HG02763 (cell line): ENCODE data around the gene MTHFD2L.
"Not testable (repeated sequence)": the region's sequence is repeated elsewhere in the genome, so short reads cannot be mapped to it uniquely, and the experiment has no call there.

ENCODE experiments used
- ATAC-seq: cut with Tn5 transposase; IDR thresholded peaks from one replicate; pipeline ENCODE4 v1.9.1; 2021; ENCODE audit warnings: mild to moderate bottlenecking, moderate library complexity; ENCODE audit not compliant: unreplicated experiment

MTHFD2L gene

DNA sequence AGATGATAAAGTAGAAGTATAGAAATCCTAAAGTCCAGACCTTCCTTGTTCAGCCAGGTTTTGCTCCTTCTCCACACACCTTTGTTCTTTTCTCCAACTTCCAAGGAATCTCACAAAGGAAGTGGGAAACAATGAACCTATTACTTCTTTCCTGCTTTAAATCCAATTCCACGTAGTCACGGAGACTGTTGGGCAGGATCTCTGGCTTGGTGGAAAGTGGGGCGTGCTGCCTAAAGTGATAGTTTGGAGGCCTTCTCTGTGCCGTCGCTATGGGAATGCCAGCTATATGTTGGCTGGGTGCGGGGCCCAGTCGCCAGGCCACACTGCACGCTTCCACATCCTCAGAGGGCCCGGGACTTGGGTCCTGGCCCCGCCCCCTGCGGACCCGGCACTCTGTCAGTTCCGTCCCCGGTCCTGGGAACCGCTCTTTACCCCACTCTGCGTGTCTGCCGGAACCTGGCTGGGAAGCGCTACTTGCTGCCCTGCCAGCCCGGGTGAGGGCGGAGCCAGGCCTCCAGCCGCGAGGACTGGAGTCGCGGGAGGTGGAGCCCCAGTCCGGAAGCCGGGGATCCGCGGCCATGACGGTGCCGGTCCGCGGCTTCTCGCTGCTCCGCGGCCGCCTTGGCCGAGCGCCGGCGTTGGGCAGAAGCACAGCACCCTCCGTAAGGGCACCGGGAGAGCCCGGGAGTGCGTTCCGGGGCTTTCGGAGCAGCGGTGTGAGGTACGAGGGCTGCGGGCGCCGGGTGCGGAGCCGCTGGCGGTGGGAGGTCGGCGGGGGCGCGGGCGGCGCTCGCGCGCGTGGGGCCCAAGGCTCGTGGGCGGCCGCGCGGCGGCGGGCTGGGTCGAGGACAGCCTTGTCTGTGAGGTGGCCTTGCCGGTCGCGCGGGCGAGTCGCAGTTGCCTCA lies at the start of gene MTHFD2L:
MTHFD2L (plus strand) TSS at position 558 of the 905 bp plus-strand sequence; CDS start at position 579, 21 bp downstream.
- peak; percentile 99 for ATAC-seq

DNA sequence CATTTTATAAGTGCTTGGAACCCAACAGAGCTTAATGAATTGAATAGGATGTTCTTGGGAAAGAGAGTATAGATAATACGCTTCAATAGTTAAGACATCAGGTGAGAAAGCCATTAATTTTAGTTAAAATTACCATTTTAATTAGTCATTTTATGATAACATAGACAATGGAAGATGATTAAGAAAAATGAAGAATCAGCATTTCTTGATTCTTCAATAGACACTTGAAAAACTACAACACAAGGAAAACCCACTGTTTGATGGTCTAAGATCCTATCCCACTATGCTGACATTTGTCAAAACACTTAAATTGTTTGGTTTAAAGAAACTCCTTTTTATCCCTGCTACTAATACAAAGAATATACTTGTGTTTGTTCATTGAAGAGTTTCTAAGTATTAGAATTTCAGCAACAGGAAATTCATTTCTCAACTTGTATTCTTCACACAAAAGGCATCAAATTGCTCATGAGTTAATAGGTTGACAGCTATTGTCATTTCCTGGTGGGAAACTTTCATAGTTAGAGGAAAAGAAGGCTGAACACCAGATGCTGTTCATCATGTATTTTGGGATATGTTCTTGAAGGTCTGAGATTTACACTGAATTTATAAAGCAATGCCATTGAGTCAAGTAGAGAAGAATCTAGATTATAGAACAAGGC lies 49.3 kb upstream of the MTHFD2L start:
- no peak for ATAC-seq

DNA sequence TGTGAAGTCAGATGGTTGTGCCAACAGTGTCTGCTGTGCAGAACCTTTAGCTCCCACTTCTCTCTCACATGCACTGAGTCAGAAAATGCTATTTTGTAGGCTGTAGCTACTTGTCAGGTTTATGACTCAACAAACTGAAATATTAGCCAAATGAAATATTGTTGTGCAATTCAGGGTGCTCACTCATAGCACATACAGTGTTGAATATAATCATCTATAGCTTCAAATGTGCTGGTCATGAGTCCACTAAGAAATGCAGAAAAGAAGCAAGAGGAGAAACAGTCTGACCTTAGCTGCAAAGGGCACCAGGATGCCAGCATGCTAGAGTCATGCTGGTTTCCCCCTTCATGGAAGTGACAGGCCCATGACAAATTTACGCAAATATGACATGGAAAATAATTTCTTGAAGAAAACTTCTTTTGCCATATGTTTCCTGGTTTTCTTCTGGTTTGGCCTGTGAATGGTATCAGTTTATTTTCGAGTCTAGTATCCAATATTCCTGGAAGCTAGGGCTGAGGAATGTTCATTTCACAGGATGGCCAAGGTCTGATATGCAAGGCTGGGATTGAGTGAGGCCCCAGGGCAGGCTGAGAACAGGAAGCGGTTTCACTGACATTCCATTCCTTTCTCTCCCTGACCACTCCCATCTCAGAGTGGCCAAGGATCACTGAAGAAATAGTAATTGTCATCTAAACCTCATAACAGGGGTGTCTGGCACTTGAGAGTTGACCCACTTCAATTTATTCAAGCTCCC lies 48.6 kb upstream of the MTHFD2L start:
- ATAC-seq, result no peak

DNA sequence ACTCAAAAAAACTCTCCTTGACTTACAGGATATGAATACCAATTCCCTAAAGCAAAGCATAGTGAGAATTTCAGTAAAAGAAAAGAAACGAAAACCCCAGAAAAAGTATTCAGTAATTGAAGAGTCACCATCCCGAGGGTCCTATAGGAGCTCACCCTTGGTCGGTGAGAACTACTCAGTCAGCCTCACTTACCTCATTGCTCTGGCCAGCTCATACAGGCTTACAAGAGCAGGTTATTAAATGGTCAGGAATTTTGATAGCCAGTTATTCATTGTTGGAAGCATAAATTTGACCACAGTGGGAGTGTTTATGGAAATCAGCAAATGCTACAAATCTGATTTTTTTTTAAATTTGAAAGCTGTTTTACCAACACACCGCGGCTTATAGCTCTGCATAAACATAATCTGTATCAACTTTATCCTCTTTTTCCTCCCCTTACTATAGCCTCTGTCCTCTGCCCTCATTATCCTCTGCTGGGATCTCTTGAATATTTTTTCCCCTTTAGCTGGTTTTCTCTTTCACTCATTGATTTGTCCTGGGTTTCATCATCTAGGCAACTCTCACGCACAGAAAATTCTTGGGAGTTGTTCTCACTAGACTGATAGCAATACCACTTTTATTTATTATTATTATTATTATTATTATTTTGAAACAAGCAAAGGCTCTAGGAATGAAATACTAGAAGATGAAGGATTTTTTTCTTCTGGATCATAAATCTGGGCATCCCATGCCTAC lies 47.9 kb upstream of the MTHFD2L start:
- ATAC-seq, result no peak

DNA sequence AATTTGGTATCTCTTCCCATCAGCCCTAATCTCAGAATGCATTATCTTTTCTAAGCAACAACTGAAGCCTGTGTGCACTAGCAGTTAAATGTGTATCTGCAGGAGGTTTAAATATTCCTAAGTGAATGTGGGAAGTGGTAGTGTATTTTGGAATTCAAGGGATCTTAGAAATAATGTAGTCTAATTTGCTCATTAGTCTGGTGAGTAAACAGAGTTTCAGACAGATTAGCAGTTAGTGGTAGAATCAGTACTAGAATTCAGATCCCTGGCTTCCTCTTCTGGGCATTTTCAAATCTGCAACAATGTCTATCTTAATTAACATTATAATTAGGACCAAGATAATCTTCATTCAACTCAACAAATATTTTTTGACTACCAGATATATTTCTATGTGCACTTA lies 47.2 kb upstream of the MTHFD2L start:
- no peak for ATAC-seq

DNA sequence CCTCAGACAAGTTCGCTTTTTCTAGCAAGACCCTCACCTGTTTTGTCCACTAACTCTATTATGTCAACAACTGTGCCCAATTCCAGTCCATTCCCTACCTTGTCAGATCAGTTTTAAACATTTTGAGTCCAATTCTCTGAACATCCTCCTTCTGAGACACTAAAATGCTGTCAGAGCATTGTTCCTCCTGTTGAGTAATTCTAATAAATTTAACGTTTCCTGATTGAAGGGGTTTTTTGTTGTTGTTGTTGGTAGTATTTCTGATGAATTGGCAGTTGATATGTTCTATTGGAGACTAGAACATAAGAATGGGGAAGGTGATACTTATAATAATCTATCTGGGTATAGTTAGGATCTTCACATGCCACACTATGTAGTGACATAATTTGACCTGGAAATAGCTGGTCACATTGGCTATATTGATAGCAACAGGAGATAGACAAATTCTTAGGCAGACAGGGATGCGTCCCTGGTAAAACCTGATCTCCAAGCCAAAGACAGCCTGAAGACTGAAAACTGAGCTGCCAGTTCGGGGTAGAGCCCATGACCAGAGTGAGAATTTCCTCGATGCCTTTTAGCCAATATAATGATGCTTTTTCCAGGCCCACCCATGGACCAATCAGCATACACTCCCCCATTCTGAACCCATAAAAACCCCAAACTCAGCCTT lies 46.5 kb upstream of the MTHFD2L start:
- no peak for ATAC-seq

DNA sequence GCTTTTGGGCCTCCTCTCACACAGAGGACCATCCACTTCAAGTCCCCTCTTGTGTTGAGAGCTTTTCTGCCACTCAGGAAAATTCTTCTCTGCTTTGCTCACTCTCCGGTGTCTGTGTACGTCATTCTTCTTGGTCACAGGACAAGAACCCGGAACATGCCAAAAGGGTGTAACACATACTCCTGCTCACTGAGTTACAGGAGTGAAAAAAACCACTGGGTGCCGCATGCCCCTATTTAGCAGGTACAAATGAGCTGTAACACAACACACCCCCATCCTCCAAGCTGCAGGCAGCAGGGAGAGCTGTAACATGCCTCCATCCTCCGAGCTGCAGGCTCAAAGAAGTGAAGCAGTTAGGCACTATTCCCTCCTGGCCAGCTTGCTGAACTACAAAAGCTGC lies 45.9 kb upstream of the MTHFD2L start:
- ATAC-seq, result no peak

DNA sequence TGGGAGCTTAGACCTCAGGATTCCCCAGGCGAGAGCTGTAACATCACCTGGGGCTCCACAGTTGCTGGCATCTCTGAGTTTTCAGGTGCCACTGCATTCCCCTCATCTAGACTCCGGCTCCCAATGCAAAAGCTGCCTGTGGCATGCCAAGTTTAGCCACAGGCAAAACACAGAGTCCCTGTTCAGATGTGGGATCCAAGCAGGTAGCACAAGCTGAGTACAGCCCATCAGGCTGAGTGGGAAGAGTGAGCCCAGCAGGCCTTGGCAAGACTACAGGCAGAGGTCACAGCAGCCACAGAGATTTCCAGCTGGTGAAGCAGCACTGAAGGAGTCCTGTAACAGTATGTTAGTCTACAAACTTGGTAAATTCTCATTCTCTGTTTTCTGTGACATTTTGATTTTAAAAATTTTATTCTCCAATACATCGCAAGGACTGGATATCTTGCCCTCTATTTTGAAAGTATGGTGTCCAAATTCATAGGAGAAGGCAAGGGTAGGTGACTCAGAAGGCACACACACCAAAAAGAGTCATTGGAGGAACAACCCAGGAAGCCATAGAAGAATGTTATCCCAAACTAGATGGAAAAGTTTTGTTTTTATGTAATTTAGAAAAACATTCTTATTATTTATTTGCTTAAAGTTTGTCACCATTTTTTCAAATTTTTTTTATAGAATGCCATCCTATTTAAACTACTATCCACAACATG lies 45.4 kb upstream of the MTHFD2L start:
- no peak for ATAC-seq

DNA sequence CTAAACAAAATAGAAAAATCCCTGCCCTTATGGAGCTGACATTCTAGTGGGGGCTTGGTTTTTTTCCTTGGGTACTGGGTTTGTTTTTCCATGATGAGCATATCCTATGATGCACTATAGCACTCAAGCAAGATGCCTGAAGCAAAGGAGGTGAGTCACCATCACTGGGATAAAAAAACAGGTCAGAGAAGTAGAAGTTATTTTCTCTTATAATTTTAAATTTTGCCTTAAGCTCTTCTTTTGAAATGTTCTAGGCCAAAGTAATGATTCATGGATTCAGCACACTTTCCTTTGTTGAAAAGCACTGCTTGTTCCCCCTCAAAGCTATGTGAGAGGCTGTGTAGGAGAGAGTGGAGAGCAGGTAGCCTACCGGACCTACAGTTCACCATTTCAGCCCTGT lies 43.7 kb upstream of the MTHFD2L start:
- no peak for ATAC-seq

DNA sequence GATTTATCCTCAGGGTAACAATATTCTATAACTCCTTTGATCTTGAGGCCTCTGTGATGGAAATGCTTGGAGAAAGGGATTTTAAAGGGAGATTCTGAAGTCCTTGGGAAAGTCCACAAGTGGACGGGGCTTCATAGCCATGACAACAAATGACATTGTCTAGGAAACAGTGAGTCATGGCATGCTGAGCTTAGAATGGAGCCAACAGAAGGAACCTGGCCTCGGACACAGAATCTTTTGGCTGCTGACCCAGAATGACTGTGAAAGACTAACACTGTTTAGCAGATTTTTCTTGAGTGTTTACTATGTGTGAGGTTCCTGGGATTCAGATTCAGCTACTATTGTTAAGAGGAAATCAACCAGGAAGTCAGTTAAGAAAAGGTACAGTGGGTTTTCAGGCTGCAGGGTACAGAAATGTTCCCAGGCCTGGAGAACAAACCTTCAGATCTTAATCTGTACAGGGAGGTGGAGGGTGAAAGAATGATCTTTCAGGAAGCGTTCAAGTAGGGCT lies 40.8 kb upstream of the MTHFD2L start:
- ATAC-seq, result no peak

DNA sequence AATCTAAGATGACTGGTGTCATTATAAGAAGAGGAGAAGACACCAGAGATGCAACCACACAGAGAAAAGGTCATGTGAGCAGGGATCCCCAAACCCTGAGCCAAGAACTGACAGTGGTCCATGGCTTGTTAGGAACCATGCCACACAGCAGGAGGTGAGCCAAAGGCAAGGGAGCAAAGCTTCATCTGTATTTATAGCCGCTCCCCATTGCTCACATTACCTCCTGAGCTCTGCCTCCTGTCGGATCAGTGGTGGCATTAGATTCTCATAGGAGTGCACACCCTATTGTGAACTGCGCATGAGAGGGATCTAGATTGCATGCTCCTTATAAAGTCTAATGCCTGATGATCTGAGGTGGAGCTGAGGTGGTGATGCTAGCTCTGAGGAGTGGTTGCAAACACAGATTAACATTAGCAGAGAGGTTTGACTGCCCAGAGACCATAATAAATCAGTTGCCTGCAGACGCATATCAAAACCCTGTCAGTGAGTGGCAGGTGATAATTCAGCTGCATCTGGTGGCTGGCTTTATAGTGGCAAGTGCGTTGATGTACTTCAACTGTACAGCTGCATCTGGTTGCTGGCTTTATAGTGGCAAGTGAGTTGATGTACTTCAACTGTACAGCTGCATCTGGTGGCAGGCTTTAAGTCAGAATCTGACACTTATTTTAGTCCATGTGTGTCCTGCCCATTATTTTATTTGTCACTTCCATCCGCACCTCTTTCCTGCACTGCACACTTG lies 39.1 kb upstream of the MTHFD2L start:
- ATAC-seq, result no peak

DNA sequence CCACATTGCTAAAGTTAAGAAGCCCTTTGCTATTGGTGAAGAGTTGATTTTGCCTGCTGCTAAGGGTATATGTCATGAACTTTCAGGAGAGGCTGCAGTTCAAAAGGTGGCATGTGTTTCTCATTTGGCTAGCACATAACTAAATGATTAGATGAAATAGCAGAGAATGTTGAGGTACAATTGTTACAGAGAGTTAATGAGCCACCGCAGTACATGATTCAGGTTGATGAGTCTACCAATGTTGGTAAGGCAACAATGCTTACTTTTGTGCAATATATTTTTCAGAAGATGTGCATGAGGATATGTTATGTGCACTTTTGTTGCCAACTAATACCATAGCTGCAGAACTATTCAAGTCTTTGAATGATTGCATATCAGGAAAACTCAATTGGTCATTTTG lies 37.8 kb upstream of the MTHFD2L start:
- ATAC-seq, result no peak

DNA sequence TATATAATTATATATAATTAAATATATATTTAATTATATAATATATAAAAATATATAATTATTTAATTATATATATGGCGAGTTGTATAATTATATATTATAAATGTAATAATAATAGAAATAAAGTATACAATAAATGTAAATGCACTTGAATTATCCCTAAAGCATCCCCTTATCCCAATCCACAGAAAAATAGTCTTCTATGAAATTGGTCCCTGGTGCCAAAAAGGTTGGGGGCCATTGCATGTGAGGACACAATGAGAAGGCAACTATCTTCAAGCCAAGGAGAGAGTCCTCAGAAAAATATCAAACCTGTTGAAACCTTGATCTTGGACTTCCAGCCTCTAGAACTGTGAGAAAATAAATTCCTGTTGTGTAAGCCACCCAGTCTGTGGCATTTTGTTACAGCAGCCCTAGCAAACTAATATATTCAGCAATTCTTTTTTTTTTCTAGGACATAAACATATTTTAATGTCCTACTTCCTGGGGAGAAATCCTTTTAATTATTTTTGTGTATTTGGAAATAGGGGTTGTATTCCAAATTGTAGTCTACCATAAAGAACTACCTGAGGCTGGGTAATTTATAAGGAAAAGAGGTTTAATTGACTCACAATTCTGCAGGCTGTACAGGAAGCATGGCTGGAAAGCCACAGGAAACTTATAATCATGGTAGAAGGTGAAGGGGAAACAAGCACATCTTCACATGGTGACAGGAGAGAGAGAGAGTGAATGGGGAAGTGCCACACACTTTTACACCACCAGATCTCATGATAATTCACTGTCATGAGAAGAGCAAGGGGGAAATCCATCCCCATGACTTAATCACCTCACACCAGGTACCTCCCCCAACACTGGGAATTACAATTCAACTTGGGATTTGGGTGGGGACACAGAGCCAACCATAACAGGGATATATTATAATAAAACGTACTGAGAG lies 36.0 kb upstream of the MTHFD2L start:
- ATAC-seq, result no peak

DNA sequence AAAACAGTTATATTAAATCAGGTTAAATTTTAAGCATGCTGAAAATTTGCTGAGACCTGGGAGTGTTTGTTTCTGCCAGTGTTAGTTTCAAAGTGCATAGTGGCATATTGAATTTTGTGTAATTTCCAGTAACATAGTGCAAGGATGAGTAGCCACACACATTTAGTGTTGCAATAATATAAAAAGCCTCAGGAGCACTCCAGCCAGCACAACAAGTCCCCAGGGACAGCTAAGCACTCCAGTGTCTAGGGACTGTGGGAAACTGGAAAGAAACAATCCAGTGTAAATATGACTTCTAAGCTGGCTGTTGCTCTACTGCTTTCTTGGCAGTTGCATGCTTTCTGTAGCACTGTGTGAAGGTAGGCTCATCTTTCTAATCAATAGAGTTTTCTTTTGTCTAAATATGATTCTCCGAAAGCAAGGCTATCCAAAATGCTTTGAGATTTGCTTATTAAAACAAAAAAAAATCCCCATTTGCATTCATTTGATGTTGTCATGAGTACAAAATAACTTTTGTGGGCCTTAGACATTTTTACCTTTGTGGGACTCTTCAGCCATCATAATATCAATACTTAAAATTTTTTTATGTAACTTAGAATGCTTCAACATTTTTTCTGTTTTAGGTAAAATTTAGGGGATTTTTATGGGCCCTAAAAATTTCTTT lies 34.7 kb upstream of the MTHFD2L start:
- ATAC-seq, result no peak

DNA sequence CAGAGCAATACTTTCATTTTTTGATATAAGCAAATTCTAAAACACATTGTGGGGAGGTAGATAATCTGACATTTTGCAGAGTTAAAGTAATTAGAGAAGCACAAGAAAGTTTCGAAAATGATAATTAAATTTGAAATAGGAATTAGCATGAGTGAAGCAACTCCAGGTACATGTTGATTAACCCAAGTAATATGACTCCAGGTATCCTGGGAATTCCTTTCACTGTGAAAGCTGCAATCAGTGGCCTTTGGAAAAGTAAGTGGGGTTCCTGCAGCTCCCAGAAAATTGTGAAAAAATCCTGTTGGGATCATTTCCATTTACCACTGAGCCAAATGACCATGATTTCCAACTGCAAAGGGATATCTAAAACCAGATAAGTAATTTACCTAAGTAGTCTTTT lies 32.9 kb upstream of the MTHFD2L start:
- ATAC-seq, result no peak

DNA sequence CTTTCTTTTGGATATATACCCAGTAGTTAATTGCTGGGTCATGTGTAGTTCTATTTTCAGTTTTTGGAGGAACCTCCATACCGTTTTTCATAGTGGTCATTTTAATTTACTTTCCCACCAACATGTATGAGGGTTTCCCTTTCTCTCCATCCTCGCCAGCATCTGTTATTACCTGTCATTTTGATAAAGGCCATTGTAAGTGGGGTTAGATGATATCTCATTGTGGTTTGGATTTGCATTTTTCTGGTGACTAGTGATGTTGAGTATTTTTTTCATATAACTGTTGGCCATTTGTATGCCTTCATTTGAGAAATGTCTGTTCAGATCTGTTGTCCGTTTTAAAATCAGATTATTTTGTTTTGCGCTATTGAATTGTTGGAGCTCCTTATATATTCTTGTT lies 30.2 kb upstream of the MTHFD2L start:
- ATAC-seq, result no peak

DNA sequence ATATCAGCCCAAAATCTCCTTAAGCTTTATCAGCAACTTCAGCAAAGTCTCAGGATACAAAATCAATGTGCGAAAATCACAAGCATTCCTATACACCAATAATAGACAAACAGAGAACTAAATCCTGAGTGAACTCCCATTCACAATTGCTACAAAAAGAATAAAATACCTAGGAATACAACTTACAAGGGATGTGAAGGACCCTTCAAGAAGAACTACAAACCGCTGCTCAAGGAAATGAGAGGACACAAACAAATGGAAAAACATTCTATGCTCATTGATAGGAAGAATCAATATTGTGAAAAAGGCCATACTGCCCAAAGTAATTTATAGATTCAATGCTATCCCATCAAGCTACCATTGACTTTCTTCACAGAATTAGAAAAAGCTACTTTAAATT lies 27.1 kb upstream of the MTHFD2L start:
- not testable (repeated sequence) for ATAC-seq
